DMS 273 (cell line): Measurements from ENCODE around the gene PPFIBP1.

Experiments used
- DNase-seq: peaks from one replicate; lab custom pipeline; 2025; ENCODE audit not compliant: unreplicated experiment; lab: John Stamatoyannopoulos, UW

Gene PPFIBP1

DNA sequence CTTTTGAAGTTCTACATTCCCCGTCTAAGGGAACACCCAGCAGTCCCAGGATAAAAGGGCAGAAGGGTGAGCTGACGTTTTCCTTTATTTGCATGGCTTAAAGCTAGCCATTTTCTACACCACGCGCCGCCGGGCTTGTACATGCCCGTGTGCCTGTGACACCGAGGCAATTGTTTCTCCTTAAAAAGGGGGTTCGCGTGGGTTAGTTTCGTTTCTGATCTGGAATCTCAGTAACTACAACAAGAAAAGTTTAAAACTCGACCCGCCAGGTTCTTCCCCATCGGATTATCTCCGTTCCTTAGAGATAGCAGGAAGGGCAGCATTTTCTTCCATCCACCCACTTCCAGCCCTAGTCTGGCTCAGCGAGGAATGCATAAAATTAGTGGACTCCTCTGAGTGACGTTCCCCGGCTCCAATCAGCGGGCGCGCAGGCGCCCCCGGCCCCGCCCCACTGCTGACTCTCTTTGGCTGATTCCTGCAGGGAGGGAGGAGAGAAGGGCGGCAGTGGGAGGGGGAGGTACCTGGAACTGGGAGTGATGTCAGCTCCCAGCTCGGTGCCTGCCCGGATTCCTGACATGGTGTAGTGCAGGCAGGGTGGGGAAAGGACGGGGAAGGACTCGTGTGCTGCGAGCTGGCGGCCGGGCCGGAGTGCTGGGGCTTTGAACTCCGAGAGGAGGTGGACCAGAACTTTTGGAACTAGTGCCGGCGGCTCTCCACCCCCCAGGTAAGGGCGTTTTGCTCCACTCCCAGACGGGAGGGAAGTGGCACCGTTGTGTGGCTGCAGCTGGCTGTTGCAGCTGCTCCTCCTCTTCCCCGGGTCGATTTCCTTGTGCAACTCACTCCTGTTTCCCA, at the start of gene PPFIBP1:
TSS of gene PPFIBP1 (plus strand) at position 565 of the 852 bp plus-strand sequence. CDS start 109,191 bp downstream, outside the sequence.
- peak; percentile 98 for DNase-seq

DNA sequence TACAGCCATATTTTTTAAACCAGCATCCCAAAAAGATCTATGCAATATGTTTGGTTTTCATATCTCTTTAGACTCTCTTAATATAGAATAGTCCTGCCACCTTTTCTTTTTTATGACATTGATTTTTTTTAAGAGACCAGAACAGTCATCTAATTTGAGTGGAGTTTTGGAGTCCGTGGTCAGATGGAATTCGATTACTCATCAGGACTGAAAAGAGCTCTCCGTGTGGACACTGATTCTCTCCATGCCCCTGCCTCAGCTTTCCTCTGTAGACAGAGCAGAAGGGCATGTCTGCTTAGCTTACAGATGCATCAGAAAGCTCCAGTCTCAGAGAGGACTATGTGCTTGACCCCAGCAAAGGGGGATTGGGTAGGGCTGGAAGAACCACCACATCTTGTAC, 49.7 kb upstream of the PPFIBP1 start:
- DNase-seq, result no peak

DNA sequence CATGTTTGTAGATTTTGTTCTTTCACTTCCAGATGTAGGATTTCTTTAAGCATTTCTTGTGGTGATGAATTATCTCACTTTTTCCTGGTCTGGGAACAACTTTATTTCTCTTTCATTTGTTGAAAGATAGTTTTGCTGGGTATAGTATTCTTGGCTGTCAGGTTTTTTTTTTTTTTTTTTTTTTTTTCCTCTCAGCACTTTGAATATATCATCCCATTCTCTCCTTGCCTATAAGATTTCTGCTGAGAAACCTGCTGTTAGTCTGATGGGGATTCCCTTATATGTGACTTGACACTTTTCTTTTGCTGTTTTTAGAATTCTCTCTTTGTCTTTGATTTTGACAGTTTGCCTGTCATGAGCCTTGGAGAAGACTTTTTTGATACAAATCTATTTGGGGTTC, 47.0 kb upstream of the PPFIBP1 start:
- no peak for DNase-seq

DNA sequence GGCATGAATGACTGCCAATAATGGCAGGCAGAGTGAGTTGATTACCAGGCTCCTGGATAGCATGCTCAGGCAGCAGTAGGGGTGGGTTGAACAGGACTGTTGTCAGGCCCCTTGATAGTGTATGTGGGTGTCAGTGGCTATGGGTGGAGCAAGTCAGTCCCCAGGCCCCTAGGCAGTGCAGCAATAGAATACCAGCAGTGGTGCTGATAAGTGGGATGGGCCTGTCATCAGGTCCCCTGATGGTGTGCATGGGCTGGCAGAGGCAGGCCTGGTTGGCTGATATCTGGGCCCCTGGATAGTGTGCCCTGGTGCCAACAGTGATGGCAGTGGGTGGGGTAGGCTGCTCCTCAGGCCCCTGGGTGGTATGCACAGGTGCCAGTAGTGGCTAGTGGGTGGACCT, 45.1 kb upstream of the PPFIBP1 start:
- DNase-seq, result no peak

DNA sequence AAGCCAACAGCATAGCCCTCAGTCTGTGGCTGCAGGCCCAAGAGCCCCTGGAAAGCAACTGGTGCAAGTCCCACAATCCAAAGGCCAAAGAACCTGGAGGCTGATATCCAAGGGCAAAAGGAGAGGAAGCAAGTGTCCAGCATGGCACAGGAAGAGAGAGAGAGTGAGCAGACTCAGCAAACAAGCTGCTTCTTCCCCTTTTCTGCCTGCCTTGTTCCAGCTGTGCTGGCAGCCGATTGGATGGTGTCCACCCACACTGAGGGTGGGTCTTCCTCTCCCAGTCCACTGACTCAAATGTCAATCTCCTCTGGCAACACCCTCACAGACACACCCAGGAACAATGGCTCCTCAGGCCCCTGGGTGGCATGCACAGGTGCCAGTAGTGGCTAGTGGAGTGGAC, 44.0 kb upstream of the PPFIBP1 start:
- DNase-seq, result no peak

DNA sequence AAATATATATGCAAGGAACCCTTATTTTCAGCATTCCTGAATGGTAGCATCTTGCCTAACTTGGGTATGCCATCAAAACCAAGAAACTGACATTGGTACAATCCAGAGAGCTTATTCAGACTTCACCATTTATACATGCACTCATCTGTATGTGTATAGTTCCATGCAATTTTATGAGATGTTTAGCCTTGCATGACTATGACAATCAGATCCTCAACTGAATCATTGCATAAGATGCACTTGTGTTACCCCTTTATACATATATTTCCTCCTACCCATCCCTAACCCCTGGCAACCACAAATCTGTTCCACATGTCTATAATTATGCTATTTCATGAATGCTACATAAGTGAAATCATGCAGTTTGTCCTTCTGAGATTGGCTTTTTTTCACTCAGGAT, 37.0 kb upstream of the PPFIBP1 start:
- no peak for DNase-seq

DNA sequence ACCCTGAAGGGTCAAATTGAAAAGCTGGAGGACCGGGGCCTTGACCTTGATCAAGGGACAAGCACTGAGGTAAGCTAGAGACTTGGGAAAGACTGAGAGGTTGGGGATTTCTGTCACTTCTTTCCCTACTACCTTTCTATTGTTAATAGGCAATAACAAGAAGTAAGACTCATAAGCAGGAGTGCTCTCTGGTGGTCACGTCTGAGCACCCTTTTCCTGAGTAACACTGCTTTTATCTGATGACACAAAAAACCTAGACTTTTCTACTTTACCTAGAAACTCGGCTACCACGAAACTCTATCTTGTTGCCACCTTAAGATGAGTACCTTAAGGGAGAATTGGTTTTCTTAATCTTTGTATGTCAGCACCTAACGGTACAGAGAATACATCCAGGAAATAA, 35.5 kb upstream of the PPFIBP1 start:
- no peak for DNase-seq

DNA sequence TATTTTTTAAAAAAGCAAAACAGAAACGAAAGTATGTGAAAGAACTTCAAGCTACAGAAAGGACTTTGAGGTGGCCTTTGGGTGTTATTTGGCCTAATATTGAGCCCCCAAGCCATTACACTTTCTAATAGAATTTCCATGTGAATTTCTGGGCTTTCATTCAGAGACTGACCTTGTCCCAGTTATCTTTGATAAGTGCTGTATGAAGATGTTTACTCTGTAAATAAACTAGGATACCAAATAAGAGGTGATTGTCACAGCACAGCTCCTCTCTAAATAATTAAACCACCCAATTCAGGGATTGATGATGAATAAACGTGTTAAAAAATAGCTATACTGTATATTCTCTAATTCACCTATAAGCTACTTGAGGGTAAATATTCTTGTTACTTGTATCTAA, 32.8 kb upstream of the PPFIBP1 start:
- DNase-seq, result no peak

DNA sequence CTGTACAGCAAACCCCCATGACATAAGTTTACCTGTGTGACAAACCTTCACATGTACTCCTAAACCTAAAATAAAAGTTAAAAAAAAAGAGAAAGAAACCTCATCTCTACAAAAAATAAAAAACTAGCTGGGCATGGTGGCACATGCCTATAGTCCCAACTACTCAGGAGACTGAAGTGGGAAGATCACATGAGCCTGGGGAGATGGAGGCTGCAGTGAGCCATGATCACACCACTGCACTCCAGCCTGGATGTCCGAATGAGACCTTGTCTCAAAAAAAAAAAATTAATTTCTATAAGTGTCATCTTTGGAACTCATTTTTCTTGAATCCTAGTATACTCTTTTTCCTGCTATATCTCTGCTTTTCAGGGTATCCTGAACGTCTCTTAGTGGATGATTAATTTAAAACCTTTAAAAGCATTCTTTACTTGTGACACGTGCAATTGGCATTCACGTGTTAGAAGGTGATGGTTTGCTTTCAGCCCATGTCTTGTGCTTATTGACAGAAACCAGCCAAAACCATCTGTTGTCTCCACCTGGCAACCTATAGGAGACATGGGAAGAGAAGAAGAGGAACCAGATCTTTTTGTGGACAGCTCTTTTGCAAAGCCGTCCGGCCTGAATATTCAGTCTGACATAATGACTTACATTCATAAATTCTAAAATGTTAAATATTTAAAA, 30.6 kb upstream of the PPFIBP1 start:
- DNase-seq, result peak; percentile 76

DNA sequence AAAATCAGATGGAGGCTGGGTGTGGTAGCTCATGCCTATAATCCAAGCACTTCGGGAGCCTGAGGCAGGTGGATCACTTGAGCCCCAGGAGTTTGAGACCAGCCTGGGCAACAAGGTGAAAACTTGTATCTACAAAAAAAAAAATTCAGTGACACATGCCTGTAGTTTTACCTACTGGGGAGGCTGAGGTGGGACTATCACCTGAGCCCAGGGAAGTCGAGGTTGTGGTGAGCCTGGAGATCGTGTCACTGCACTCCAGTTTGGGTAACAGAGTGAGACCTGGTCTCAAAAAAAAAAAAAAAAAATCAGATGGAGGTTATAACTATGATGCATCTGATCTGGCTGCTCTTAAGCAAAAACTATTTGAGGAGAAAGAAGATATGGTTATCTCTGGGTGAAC, 26.6 kb upstream of the PPFIBP1 start:
- DNase-seq, result no peak

DNA sequence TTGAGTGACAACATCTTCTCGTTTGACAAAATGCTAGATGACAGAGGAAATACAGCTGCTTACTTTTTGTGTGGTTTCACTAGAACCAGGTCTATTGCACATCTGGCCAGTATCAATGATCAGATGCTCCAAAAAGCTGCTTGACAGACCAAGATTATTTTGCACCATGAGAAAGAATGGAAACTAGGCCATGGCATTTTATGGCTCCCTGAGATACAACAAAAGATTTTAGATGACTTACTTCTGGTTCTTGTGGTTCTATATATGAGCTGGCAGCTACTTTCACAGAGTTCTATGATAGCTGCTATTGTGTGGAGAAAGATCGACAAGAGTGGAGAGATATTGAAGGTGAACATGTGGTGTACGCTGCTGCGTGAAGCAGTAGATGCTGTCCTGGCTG, 25.9 kb upstream of the PPFIBP1 start:
- no peak for DNase-seq

DNA sequence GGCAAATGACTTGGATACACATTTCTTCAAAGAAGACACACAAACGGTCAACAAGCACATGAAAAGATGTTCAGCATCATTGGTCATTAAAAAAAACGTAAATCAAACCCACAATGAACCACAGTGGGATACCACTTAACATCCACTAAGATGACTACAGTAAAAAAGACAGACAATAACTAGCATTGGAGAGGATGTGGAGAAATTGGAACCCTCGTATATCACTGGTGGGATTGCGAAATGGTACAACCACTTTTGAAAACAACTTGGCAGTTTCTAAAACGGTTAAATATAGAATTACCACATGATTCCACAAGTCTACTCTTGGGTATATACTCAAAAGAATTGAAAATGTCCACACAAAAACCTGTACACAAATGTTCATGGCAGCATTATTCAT, 25.2 kb upstream of the PPFIBP1 start:
- DNase-seq, result no peak

DNA sequence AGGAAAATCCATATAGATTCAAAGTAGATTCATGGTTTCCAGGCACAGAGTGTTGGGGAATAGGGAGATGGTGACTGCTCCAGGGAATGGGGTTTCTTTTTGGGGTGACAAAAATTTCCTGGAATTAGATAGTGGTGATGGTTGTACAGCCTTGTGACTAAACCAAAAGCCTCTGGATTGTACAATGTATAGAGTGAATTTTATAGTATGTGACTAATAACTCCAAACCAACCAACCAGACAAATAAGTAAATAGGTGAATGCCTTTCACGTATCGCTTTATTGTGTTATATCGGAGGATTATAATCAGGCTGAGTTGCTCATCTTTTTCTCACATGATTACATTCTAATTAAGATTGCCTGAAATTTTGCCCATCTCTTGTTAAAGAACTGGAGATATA, 24.6 kb upstream of the PPFIBP1 start:
- no peak for DNase-seq

DNA sequence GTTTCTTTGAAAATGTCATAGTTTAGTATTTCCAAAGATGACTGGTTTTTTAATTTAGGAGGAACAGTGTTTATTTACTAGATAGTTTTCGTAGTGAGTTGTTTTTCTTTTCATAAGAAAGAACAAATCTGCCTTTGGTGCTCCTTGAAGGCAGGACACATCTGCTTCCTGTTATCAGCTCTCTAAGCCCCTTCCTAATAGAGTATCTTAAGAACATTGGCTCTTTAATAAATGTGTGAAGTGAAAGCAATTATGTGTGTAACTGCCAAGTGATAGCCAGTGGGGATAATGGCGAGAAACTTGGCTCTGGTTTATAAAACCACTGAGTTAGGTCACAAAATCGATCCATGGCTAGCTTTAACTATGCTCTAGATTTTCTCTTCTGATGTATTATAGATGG, 23.5 kb upstream of the PPFIBP1 start:
- no peak for DNase-seq

DNA sequence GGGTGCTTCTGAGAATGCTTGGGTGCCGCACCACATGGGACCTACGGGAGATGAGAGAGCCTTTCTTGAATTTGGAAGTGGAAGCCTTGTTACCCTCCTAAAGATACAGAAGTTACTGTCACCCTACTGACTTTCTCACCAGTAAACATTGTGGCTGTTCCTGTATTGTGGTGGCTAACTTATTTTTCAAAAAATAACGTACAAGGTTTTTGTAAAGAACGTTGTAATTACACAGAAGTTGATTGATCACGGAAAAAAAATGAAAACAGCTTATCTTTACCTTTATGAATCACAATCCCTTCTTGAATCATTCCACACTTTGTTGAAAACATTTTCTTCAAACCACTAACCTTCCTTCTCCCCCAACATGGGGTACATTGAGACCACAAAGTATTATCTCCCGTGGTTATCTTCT, 22.0 kb upstream of the PPFIBP1 start:
- no peak for DNase-seq

DNA sequence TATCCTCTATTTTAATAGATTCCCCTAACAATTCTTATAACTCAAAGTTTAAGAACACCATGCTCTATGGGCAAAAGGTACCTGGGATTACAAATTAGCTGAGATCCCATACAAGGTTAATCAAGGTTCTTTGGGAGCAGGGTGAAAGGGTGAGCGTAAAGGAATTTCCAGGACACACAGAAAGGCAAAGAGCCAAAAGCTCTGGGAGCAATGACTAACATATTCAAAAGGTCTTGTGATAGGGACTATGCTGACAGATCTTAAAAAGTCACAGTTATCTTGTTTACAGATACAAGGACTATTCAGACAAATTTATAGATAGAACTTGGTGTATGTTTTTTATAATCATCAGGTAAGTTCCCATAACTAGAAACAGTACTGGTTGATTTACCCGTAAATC, 19.5 kb upstream of the PPFIBP1 start:
- DNase-seq, result peak; percentile 3

DNA sequence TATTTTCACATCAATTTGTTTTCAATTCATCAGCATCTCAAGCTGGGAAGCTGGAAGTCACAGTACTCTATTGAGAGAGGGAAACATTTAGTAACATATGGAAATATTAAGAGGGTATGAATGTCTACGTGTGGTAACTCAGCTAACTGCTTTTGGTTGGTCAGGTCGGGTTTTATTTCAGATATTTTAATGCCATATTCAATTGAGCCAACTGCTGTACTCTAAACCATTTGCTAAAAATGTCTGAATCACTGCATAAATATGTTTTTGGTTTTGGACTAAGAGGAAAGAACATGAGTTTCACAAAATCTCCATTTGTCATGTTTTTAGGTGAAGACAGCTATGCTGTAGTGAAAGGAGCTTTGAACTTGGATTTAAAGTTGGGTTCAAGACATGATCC, 18.9 kb upstream of the PPFIBP1 start:
- DNase-seq, result no peak

DNA sequence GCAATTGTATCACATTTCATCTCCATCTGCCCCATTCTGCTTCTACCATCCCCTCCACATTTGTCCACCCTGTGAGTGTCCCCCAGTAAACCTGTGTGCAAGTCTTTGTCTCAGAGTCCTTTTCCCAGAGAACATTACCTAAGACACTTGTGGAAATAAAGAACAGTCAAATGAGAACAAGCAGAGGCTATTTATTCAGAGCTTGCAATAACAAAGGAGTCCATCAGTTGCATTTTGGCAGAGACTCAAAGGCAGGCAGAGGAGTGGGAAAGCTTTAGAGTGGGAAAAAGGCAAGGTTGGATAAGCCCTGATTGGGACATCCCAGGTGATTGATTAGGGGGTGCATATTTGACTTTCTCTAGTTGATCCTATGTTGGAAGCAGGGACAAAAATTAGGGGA, 18.2 kb upstream of the PPFIBP1 start:
- DNase-seq, result peak; percentile 72

DNA sequence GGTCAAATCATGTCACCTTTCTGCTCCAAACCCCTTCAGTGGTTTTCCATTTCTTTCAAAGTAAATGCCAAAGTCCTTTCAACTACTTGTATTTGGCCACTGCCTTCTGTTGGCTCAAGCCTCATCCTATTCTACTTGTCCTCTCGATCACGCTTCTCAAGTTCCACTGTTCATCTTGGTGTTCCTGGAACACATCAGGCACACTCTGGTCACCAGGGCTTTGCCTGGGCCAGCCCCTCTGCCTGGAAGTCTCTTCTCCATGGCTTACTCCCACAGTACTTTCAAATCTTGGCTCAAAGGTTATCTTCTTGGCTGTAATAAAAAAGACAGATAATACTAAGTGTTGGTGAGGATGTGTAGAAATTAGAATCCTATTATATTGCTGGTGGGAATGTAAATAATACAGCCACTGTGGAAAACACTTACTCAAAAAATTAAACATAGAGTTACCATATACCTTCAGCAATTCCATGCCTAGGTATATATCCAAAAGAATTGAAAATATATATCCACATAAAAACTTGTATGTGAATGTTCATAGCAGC, 17.3 kb upstream of the PPFIBP1 start:
- DNase-seq, result no peak

DNA sequence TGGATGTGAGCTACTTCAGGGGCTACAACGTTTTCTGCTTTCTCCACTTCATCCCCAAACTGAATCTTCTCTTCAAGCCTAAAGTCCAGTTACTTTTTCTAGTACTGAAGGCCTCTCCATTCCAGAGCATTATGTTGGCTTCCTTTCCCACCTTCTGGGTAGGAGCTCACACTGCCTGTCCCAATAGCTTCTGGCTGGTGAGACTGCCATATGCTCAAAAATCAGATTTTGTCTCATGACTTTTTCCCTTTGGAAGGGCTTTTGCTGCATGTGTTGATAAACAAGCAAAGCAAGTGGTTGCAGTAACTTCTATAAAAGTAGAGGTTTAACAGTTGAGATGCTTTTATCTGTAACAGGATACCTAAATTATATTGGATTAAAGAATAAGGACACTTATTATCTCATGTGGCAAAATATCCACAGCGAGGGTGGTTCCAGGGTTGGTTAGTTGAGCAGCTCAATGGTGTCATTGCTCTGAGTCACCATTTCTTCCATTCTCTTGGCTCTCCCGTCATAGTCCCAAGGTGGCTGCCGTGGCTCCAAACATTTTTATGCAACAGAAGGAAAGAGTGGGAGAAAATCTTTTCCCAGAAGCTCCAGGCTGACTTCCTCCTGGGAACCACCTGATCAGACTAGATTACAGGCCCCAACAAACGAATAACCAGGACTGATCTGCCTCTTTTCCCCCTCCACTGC, 15.1 kb upstream of the PPFIBP1 start:
- peak; percentile 14 for DNase-seq

DNA sequence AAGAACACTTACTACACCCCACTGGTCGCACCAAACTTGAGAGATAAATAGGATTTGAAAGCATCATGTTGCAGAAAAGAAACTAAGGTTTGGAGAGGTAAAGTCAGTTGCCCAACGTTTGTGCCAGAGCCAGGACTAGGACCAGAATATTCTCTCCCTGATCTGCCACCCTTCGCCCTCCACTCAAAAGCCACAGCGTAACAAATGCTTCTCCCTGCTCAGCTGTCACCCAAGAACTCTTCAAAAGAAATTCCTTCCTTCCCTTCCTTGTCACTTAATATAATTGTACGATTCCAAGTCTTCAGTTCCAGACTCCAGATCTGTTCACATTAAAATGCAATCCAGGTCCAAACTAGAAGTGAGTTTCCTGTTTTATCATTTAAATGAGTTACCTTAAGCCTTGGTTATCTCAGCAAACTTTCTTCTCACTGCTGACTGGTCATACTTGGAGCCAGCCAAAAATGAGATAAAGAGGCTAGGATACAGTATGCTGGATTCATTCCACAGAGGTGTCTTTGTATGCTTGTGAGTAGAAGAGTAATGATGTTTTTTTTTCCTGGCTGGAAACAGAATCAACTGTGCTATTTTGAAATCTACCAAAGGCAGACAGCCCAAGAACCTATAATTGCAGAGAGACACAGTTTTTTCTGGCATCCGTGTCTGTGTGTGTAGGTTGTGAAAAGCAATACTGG, 12.8 kb upstream of the PPFIBP1 start:
- DNase-seq, result no peak
